Measurements from ENCODE around the gene RHBDD1. TPM values are rescaled to one million over a fixed set of nuclear protein-coding genes. Genes with fewer than 3 reads are reported as not detected.
A peak's percentile ranks its signal among the peaks of the same experiment; 100 is the strongest.

RHBDD1 gene
- total RNA-seq, 2 donors from 2014 or later: 47.2 to 49.4 TPM

DNA sequence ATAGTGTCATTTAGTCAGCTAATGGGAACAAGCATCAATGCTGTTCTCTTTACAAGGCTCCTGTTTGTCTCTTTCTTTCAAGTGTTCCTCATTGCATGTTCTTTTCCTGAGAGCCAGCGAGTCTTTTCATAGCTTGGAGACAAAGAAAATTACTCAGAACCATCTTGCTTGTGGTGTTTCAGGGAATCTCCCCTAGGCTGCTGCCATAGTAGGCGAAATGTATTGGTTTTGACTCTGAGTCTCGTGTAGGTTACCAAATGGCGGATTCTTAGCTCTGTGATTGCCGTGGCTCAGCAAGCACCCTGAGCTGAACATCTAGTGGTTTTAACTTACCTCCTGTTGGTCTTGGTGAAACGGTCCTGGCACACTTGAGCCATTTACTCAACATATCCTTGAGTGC, 68.7 kb downstream of the RHBDD1 start:
- no peaks in the 10 kb centered on the region for H3K27me3 Mint-ChIP-seq (ENCODE audit: low read depth)
- H3K4me3 Mint-ChIP-seq: peak overlapping the region; percentile 1 to 58
- peaks cover 61% of the 10 kb centered on the region for H3K4me1 Mint-ChIP-seq (ENCODE audit: low read depth)
- H3K9me3 Mint-ChIP-seq: no peaks in the 10 kb centered on the region
- peaks cover 4 to 12% of the 10 kb centered on the region in 2 donors for H3K36me3 Mint-ChIP-seq (ENCODE audit: insufficient read depth in 2 of 2)
- ATAC-seq (replicated peaks in 1 of 2) (peak; percentile 81 to 82), DNase-seq (peak; percentile 30 to 57)
- H3K27ac Mint-ChIP-seq: no peak overlapping the region

DNA sequence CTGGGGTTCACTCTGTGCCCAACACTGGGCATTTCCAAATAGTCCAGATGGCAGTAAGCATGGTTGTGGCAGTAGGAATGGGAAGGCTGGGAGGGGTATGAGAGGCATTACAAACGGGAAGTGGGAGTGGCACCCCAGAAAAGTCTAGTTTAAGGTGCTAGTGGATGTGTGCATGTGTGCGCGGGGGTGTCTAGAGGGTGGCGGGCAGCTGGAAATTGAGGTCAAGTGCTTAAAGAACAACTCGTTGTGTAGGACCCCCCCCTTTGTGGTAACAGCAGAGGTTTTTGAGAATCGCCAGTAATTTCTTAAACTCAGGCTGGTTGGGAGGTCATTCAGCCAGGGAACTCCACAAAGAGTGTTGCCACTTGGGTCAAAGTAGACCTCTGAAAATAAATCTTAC, 69.9 kb downstream of the RHBDD1 start:
- no peaks in the 10 kb centered on the region for H3K27me3 Mint-ChIP-seq (ENCODE audit: low read depth)
- H3K9me3 Mint-ChIP-seq: no peaks in the 10 kb centered on the region
- peak overlapping the region in 1 of 2 donors; percentile 58 for H3K4me3 Mint-ChIP-seq
- H3K4me1 Mint-ChIP-seq (ENCODE audit: low read depth): peaks cover 61% of the 10 kb centered on the region
- ATAC-seq (replicated peaks in 1 of 2): no peak
- H3K36me3 Mint-ChIP-seq (ENCODE audit: insufficient read depth in 2 of 2): peaks cover 4 to 12% of the 10 kb centered on the region in 2 donors
- DNase-seq: no peak
- no peak overlapping the region for H3K27ac Mint-ChIP-seq

DNA sequence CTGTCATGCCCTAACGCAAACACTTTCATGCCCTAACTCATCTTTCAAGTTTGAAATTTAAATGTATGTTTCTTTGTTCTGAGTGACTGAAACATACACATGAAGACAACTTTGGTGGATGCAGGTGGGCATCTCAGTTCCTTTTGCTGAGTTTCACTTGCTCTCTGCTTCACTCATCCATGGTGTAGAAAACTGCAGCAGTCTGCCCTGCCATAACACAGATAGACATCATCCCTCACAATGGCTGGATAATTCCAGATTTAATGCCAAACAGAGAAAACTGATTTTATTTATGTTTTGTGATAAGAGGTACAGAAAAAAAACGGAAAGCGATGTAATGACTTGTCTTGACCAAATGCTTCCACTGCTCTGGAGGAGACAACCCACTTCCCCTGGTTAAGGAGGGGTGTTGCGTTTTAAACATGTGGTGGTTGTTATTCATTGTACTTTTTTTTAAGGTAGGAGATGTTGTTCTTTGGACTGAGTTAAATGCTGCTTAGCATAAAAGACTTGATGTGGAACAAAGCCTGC, 70.4 kb downstream of the RHBDD1 start:
- H3K9me3 Mint-ChIP-seq: no peaks in the 10 kb centered on the region
- DNase-seq (no peak), ATAC-seq (replicated peaks in 1 of 2) (no peak)
- no peaks in the 10 kb centered on the region for H3K27me3 Mint-ChIP-seq (ENCODE audit: low read depth)
- no peak overlapping the region for H3K27ac Mint-ChIP-seq
- peaks cover 57% of the 10 kb centered on the region for H3K4me1 Mint-ChIP-seq (ENCODE audit: low read depth)
- peaks cover 4 to 12% of the 10 kb centered on the region in 2 donors for H3K36me3 Mint-ChIP-seq (ENCODE audit: insufficient read depth in 2 of 2)
- H3K4me3 Mint-ChIP-seq: peak overlapping the region in 1 of 2 donors; percentile 33

DNA sequence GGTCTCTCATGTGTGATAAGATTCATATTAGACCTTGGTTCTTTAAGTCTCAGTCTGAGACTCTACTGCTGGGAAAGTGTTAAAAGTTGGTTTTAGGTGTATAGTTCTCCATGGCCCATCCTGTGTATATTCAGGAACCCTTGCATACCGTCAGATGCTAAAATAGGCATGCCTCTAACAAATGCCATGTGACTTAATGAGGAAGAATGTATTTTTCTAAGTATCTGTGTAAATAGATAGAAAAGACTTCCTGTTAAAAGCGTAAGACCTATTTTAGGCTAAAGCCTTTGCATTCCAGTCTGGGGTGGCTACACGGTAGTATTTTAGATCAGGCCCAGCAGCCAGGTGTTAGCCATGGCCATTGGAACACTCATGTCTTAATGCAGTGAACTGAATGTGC, 73.3 kb downstream of the RHBDD1 start:
- Mint-ChIP-seq H3K4me1 (ENCODE audit: low read depth) (peaks cover 35% of the 10 kb centered on the region), H3K9me3 (no peaks in the 10 kb centered on the region), H3K27ac (no peak overlapping the region), H3K27me3 (ENCODE audit: low read depth) (no peaks in the 10 kb centered on the region), H3K4me3 (no peak overlapping the region), H3K36me3 (ENCODE audit: insufficient read depth in 2 of 2) (peaks cover 6 to 14% of the 10 kb centered on the region in 2 donors)
- ATAC-seq (replicated peaks in 1 of 2) (no peak), DNase-seq (no peak)

DNA sequence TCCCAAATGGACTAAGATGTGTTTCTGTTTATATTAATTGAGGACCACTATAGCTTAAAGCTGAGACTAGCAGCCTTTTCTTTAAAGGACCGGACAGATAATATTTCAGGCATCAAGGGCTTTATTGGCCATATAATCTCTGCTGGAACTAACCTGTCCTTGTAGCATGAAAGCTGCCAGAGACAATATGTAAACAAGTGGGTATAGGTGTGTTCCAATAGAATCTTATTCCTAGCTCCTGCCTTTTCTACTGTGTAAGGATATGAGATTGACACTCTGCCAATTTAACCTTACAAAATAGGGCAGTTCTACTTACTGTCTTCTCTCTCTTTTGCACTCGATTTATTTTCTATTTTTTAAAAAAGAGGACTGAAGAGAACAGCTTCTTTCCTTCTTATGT, 74.0 kb downstream of the RHBDD1 start:
- Mint-ChIP-seq H3K27ac (no peak overlapping the region), H3K9me3 (no peaks in the 10 kb centered on the region), H3K4me3 (no peak overlapping the region), H3K27me3 (ENCODE audit: low read depth) (no peaks in the 10 kb centered on the region), H3K4me1 (ENCODE audit: low read depth) (peaks cover 28% of the 10 kb centered on the region), H3K36me3 (ENCODE audit: insufficient read depth in 2 of 2) (peaks cover 6 to 14% of the 10 kb centered on the region in 2 donors)
- no peak for ATAC-seq (replicated peaks in 1 of 2)
- DNase-seq: no peak

DNA sequence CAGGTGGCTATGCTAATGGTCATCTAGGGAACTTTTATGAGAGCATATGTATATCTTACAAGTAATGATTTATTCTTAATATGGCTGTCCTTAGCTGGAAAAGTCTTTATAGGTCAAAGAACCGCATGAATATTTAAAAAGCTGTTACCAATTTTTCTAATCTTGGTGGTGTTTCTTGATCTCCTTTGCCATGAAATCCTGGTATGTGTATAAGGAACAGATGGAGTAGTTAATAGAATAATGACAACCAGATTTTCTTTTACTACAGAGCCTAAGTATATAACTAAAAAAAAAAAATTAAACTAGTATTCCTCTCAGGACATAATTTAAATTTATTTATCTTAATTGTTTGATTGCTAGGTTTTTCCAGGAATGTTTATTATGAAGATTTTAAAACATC, 74.5 kb downstream of the RHBDD1 start:
- Mint-ChIP-seq H3K27ac (no peak overlapping the region), H3K4me3 (no peak overlapping the region), H3K4me1 (ENCODE audit: low read depth) (peaks cover 24% of the 10 kb centered on the region), H3K36me3 (ENCODE audit: insufficient read depth in 2 of 2) (peaks cover 6 to 9% of the 10 kb centered on the region in 2 donors), H3K9me3 (no peaks in the 10 kb centered on the region), H3K27me3 (ENCODE audit: low read depth) (no peaks in the 10 kb centered on the region)
- DNase-seq (no peak), ATAC-seq (replicated peaks in 1 of 2) (no peak)

DNA sequence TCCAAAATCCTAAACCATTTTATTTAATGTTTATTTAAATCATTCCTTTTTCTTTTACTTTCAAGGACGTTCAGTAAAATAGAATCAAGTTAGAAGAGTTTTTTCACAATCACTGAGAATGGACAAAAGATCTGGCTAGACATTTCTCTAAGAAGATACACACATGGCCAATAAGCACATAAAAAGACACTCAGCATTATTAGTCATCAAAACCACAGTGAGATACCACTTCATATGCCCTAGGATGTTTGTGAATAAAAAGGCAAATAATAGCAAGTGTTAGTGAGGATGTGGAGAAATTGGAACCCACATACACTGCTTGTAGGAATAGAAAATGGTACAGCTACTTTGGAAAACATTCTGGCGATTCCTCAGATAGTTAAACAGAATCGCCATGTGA, 76.1 kb downstream of the RHBDD1 start:
- Mint-ChIP-seq H3K9me3 (no peaks in the 10 kb centered on the region), H3K27me3 (ENCODE audit: low read depth) (no peaks in the 10 kb centered on the region), H3K27ac (no peak overlapping the region), H3K4me1 (ENCODE audit: low read depth) (peaks cover 21% of the 10 kb centered on the region), H3K4me3 (no peak overlapping the region), H3K36me3 (ENCODE audit: insufficient read depth in 2 of 2) (peaks cover 6% of the 10 kb centered on the region in 2 donors)
- DNase-seq (no peak), ATAC-seq (replicated peaks in 1 of 2) (no peak)

DNA sequence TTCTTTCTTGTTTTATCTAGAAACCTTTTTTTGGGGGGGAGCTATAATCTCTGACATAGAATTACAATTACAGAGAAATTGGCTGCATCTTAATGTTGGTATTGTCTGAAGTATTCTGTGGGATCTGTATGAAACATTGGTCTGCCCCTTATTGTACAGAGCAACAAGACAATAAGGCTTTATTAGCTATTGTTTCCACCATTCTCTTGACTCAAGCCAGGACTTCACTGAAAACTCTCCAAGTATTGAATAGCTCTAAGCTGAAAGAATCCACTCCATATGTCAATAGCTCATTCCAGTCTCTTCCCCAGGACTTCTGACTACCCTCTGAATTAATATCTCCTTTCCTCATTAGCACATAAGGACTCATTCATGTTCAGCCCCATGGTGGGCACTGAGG, 77.8 kb downstream of the RHBDD1 start:
- Mint-ChIP-seq H3K27me3 (ENCODE audit: low read depth) (no peaks in the 10 kb centered on the region), H3K4me1 (ENCODE audit: low read depth) (peaks cover 21% of the 10 kb centered on the region), H3K4me3 (no peak overlapping the region), H3K27ac (peak overlapping the region; percentile 48), H3K9me3 (no peaks in the 10 kb centered on the region), H3K36me3 (ENCODE audit: insufficient read depth in 2 of 2) (peaks cover 6 to 7% of the 10 kb centered on the region in 2 donors)
- DNase-seq (no peak), ATAC-seq (replicated peaks in 1 of 2) (no peak)

DNA sequence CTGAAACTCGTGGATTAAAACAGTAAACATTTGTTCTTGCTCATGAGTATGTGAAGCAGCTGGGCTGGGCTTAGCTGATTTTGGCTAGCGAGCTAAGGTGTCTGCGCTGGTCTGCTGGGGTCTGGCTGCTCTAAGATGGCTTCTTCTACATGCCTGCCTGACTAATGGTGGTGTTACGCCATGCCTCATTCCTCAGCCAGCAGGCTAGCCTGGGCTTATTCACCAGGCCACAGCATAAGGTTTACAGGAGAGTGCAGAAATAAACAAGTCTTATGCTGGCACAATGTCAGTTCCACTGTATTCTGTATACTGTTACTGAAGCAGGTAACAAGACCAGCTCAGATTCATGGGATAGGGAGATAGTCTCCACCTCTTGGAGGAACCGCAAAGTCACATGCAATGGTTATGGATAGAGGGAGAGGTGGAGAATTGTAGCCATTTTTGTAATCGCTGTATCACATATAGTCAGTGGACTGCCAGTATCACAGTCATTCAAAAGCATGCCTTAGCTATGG, 80.0 kb downstream of the RHBDD1 start:
- Mint-ChIP-seq H3K36me3 (ENCODE audit: insufficient read depth in 2 of 2) (peaks cover 5% of the 10 kb centered on the region in 2 donors), H3K4me1 (ENCODE audit: low read depth) (peaks cover 21% of the 10 kb centered on the region), H3K4me3 (no peak overlapping the region), H3K27me3 (ENCODE audit: low read depth) (no peaks in the 10 kb centered on the region), H3K9me3 (peaks cover 0 to 2% of the 10 kb centered on the region in 2 donors), H3K27ac (no peak overlapping the region)
- ATAC-seq (replicated peaks in 1 of 2): peak in 1 of 2 donors; percentile 24
- DNase-seq: no peak

DNA sequence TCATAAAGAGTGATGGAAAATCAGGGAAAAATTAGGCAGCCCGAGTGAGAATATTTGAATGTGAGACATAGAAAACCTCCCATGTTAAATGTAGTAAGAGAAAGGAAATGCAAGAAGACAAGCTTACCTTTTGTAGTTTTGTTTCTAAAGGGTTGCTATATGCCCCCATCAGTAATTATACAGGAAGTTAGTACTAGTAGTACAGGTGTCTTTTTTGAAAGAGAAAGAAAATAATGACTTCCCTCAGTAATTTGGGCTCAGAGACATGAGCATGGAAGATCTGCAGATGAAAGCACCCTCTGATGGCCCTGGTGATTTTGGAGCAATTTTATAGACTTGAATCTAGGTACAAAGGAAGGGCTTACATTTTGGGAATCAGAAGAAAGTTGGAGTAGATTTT, 80.8 kb downstream of the RHBDD1 start:
- DNase-seq: no peak
- Mint-ChIP-seq H3K27me3 (ENCODE audit: low read depth) (no peaks in the 10 kb centered on the region), H3K36me3 (ENCODE audit: insufficient read depth in 2 of 2) (peaks cover 5 to 9% of the 10 kb centered on the region in 2 donors), H3K4me1 (ENCODE audit: low read depth) (peaks cover 18% of the 10 kb centered on the region), H3K27ac (no peak overlapping the region), H3K9me3 (peaks cover 0 to 7% of the 10 kb centered on the region in 2 donors), H3K4me3 (no peak overlapping the region)
- ATAC-seq (replicated peaks in 1 of 2): no peak

DNA sequence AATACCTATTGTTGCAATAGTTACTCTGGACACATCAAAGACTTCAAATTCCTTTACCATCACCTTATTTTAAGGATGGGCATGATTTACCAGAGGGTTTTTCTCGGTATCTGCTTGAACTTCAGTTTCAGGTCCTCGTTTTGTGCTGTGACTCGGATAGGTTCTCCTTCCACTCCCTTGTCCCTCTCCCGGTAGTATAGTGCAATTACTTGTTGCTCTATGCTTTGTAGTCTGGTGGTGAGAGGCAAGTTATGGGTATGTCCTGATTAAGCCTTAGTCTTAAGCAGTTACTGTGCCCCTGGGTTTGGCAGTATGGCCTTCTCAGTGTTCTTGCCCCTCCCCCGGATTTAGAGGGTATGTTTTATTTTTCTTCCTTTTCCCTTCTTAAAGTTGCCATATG, 96.6 kb downstream of the RHBDD1 start:
- no peak overlapping the region for H3K4me3 Mint-ChIP-seq
- no peak overlapping the region for H3K27ac Mint-ChIP-seq
- H3K4me1 Mint-ChIP-seq (ENCODE audit: low read depth): no peaks in the 10 kb centered on the region
- no peak for DNase-seq
- H3K36me3 Mint-ChIP-seq (ENCODE audit: insufficient read depth in 2 of 2): peaks cover 3% of the 10 kb centered on the region in 2 donors
- H3K9me3 Mint-ChIP-seq: peaks cover 3 to 4% of the 10 kb centered on the region in 2 donors
- ATAC-seq (replicated peaks in 1 of 2): no peak
- no peaks in the 10 kb centered on the region for H3K27me3 Mint-ChIP-seq (ENCODE audit: low read depth)

DNA sequence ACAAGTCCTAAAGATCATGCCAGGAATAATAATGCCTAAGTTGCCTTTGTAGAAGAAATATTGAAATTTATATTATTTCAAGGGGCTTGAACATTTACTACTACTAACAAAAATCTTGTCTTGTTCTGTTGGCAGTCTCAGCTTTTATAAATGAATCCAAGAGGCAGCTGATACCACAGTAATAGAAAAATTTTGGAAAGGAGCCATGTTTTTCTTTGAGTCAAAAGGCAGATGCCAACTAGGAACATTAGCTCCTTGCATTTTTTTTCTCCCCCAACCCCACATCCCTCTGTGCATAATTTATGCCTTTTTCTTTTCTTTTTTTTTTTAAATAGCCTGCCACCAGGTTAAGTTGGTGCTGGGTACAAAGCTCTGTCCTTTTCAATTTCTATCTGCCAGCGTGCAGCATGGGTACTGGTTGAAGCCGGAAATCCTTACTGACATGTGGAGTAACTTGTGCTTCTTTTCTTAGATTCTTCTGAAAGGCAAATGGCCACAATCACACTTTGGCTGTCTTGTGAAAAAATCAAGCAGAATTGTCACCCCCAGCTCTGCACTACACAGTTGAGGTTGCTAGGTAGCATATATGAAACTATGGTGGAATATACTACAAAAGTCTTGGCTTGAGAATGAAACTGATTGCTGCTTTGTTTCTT, 98.8 kb downstream of the RHBDD1 start:
- H3K9me3 Mint-ChIP-seq: no peaks in the 10 kb centered on the region
- H3K27me3 Mint-ChIP-seq (ENCODE audit: low read depth): no peaks in the 10 kb centered on the region
- no peak overlapping the region for H3K27ac Mint-ChIP-seq
- no peak for DNase-seq
- H3K4me3 Mint-ChIP-seq: no peak overlapping the region
- H3K36me3 Mint-ChIP-seq (ENCODE audit: insufficient read depth in 2 of 2): peaks cover 0 to 13% of the 10 kb centered on the region in 2 donors
- ATAC-seq (replicated peaks in 1 of 2): no peak
- no peaks in the 10 kb centered on the region for H3K4me1 Mint-ChIP-seq (ENCODE audit: low read depth)

DNA sequence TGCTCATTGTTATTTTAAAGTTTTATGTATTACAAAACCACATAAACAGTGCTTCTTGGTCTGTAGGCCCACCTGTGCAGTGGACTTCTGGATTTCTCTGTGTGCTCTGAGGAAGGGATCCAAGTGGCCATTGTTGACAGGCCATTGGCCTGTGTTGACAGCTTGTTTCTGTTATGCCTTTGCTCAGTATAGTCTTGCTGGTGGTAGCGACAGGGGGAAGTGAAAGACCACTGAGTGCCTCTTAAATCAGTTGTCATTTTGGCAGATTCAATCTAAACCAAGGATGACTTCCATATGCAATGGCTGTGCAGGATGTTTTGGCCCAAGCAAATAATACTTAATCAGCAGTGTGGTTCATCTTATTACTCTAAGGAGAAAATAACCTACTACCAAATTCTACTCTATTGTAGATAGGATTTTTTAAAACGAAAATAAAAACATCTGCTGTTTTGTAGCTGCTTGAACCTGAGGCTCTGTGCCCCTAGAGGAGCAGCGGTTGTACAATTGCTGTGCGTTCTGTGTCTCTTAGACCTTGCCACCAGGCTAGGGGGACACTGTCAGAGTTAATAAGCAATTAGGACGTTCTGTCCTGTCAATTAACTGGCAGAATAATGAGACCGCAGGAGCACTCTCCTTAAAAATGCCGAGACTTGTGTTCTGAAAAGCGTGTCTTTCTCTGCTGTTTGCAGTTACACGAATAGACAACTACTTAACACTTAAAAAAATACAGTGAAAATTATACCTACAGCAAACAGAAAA, 108.2 kb downstream of the RHBDD1 start:
- Mint-ChIP-seq H3K27me3 (ENCODE audit: low read depth) (no peaks in the 10 kb centered on the region), H3K36me3 (ENCODE audit: insufficient read depth in 2 of 2) (peaks cover 14 to 15% of the 10 kb centered on the region in 2 donors), H3K4me1 (ENCODE audit: low read depth) (no peaks in the 10 kb centered on the region), H3K9me3 (peaks cover 7 to 12% of the 10 kb centered on the region in 2 donors), H3K4me3 (no peak overlapping the region), H3K27ac (no peak overlapping the region)
- DNase-seq (no peak), ATAC-seq (replicated peaks in 1 of 2) (no peak)

Measured in activated T-cell treated with anti-CD3 and anti-CD28 coated beads, Interleukin-2, amount 50 U/mL, for 72 hours (primary cell).